Upper lobe of left lung (tissue), 4 donors: ENCODE measurements around the gene OR11H6.

Source experiments
- CTCF ChIP-seq, 6 experiments: fragments of 450-650 bp in 4 of 6; fragments of 200-600 bp in 2 of 6; sonication (generic) in 2 of 6; IDR thresholded peaks; one replicate each; pipeline ENCODE4 v1.5.1; 2016 to 2019; ENCODE audit warnings: antibody characterized with exemption in 6 of 6
- POLR2A ChIP-seq, 4 donors: fragments of 450-650 bp; IDR thresholded peaks; one replicate each; pipeline ENCODE4 v1.5.1; 2016 to 2017; ENCODE audit warnings: antibody characterized with exemption in 4 of 4, mild to moderate bottlenecking in 2 of 4

- TF ChIP-seq CTCF (IDR thresholded peaks at IDR 0.05) = no peak
- TF ChIP-seq POLR2A (IDR thresholded peaks at IDR 0.05) = no peak
Measured at GRCh38 chr14:20176330-20176729, 47.2 kb upstream of the OR11H6 start.
